Keratinocyte (primary cell): Measurements from ENCODE around the gene HNRNPA1. TPM values are rescaled to one million over a fixed set of nuclear protein-coding genes. Genes with fewer than 3 reads are reported as not detected.
A peak's percentile ranks its signal among the peaks of the same experiment; 100 is the strongest.
"Not testable (repeated sequence)": the region's sequence is repeated elsewhere in the genome, so short reads cannot be mapped to it uniquely, and the experiment has no call there.

ENCODE experiments used
- DNase-seq: peaks from one replicate; pipeline ENCODE4 v3.0.0-alpha.2; 2011; ENCODE audit warnings: low read depth, missing footprints, low spot score
- FAIRE-seq: peaks from 2 replicates; lab custom pipeline; 2011; peaks lifted over from hg19 to GRCh38; lab: Jason Lieb, UNC
- H2AFZ ChIP-seq: 2 replicates; pipeline ENCODE4 v1.6.0; 2012; ENCODE audit warnings: low read length, control low read depth, inconsistent platforms; ENCODE audit not compliant: control insufficient read depth
- H3K27ac ChIP-seq: 2 replicates; pipeline ENCODE4 v1.5.1; 2011; ENCODE audit warnings: low read length; ENCODE audit not compliant: control insufficient read depth, insufficient read depth
- H3K27me3 ChIP-seq: 3 replicates; pipeline ENCODE4 v1.6.0; 2011; ENCODE audit warnings: low read length; ENCODE audit not compliant: control insufficient read depth, insufficient read depth; ENCODE audit errors: extremely low read depth
- H3K36me3 ChIP-seq, 2 experiments: 2 replicates in 1 of 2; 3 replicates in 1 of 2; pipeline ENCODE4 v1.5.1; 2011; ENCODE audit warnings: low read length in 2 of 2, mild to moderate bottlenecking in 1 of 2; ENCODE audit not compliant: control insufficient read depth in 2 of 2, insufficient read depth in 2 of 2; ENCODE audit errors: extremely low read depth in 1 of 2
- H3K4me1 ChIP-seq: 3 replicates; pipeline ENCODE4 v1.5.1; 2011; ENCODE audit warnings: low read length; ENCODE audit not compliant: control insufficient read depth, insufficient read depth; ENCODE audit errors: extremely low read depth
- H3K4me2 ChIP-seq: 3 replicates; pipeline ENCODE4 v1.6.0; 2011; ENCODE audit warnings: low read depth, low read length; ENCODE audit not compliant: control insufficient read depth, insufficient read depth; ENCODE audit errors: extremely low read depth
- H3K4me3 ChIP-seq, 3 experiments: fragments of 200-600 bp in 1 of 3; sonication (generic) in 1 of 3; 2 replicates in 2 of 3; 3 replicates in 1 of 3; pipeline ENCODE4 v1.5.1; 2011 to 2016; ENCODE audit warnings: low read length in 3 of 3, mild to moderate bottlenecking in 3 of 3, control low read depth in 2 of 3, inconsistent platforms in 1 of 3, low read depth in 1 of 3, mixed read lengths in 1 of 3, mixed run types in 1 of 3, moderate library complexity in 1 of 3; ENCODE audit not compliant: control insufficient read depth in 2 of 3, insufficient read depth in 2 of 3; ENCODE audit errors: extremely low read depth in 1 of 3
- H3K79me2 ChIP-seq: 2 replicates; pipeline ENCODE4 v1.6.0; 2012; ENCODE audit warnings: low read length; ENCODE audit not compliant: control insufficient read depth, insufficient read depth
- H3K9ac ChIP-seq: 3 replicates; pipeline ENCODE4 v1.6.0; 2011; ENCODE audit warnings: low read length; ENCODE audit not compliant: control insufficient read depth, insufficient read depth; ENCODE audit errors: extremely low read depth
- H3K9me1 ChIP-seq: 3 replicates; pipeline ENCODE4 v1.6.0; 2011; ENCODE audit warnings: low read length; ENCODE audit not compliant: control insufficient read depth, insufficient read depth; ENCODE audit errors: extremely low read depth
- H3K9me3 ChIP-seq: 2 replicates; pipeline ENCODE4 v1.5.1; 2012; ENCODE audit warnings: low read depth, low read length; ENCODE audit not compliant: control insufficient read depth
- H4K20me1 ChIP-seq: 3 replicates; pipeline ENCODE4 v1.6.0; 2011; ENCODE audit warnings: low read length; ENCODE audit not compliant: control insufficient read depth, insufficient read depth; ENCODE audit errors: extremely low read depth
- EZH2 ChIP-seq: IDR thresholded peaks from one replicate; pipeline ENCODE4 v1.6.1; 2012; ENCODE audit warnings: inconsistent platforms, mild to moderate bottlenecking, low read length, moderate library complexity
- dilution Hi-C: fragments of 300-500 bp; cut with MboI; formaldehyde crosslinking; loops from one replicate; pipeline ENCODE4 v1.7.0; 2020; ENCODE audit warnings: low sequenced_read_pairs; ENCODE audit not compliant: extremely low pct_ligation_motif_present
- polyA plus RNA-seq, 5 experiments: library from polyadenylated mRNA; depleted of rRNA in 3 of 5; stranded (reverse) in 3 of 5; stranded (forward) in 1 of 5; unstranded in 1 of 5; fragments of >200 nt; gene quantifications; 1 replicate in 1 of 5; 2 replicates in 3 of 5; 3 replicates in 1 of 5; pipeline versions ENCODE4 v1.2.1 to v1.2.3, GENCODE V29; 2011 to 2012; ENCODE audit warnings: missing spikeins in 2 of 5, low read depth in 1 of 5, low replicate concordance in 1 of 5
- TF ChIP-seq, protein P1 (sequence below), 3 experiments: IDR thresholded peaks in 1 of 3; conservative IDR thresholded peaks in 1 of 3; optimal IDR thresholded peaks in 1 of 3; 2 replicates in 2 of 3; 3 replicates in 1 of 3; pipeline versions ENCODE3 to v1.5.1; 2011; ENCODE audit warnings: low read length in 3 of 3, mild to moderate bottlenecking in 3 of 3, moderate library complexity in 2 of 3, control low read depth in 1 of 3, inconsistent platforms in 1 of 3; ENCODE audit not compliant: insufficient read depth in 2 of 3; ENCODE audit errors: extremely low read depth in 1 of 3

The HNRNPA1 gene
- polyA plus RNA-seq, 1 donor (not counting 4 experiments of a cell fraction or from before 2014, with no cell fraction given), result 583 TPM

DNA sequence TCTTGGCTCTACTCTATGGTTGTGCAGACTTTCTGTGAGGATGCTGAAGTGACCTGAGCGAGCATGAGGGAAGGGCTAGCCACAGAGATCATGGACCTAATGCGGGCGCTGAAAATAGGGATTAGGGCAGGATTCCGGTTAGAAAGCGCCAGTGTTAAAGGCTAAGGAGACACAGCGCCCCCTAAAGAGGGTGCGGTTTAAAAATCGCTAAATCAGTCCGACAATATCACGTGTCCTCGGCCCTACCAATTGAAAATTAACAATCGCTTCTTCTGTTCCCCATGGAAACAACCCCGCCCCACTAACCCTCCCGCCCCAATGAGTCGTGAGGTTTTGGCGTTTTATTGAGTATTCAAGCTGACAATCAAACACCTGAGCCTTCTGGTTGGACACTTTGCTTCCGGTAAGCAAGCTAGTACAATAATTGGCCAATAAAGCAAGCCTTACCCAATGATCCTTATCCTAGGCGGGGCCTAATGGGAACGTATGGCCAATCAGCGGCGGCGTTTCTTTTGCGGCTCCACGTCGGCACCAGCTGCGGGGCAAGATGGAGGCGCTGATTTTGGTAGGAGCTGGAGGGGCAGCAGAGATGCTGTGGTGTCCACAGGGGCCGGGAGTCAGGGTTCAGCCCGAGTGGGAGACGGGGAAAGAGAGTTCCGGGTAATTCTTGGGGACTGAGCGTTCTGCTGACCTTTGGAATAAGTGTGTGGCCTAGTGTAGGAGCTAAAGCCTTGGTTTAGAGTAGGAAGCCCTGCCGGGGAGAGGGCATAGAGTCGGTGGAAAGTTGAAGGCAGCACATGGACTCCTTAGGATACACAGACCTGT, 44.3 kb downstream of the HNRNPA1 start, which contains the start of gene COPZ1:
Gene COPZ1, plus strand, starts transcription at position 515 of the 825 bp plus-strand sequence. Its CDS starts 33 bp downstream, at position 548.
- no peaks in the 10 kb centered on the region for H3K9me3 ChIP-seq
- no peaks in the 10 kb centered on the region for H3K27me3 ChIP-seq
- H3K27ac ChIP-seq, result peak within 1 kb of the TSS; percentile 98
- no peak for TF ChIP-seq EZH2
- TF ChIP-seq, protein P1, sequence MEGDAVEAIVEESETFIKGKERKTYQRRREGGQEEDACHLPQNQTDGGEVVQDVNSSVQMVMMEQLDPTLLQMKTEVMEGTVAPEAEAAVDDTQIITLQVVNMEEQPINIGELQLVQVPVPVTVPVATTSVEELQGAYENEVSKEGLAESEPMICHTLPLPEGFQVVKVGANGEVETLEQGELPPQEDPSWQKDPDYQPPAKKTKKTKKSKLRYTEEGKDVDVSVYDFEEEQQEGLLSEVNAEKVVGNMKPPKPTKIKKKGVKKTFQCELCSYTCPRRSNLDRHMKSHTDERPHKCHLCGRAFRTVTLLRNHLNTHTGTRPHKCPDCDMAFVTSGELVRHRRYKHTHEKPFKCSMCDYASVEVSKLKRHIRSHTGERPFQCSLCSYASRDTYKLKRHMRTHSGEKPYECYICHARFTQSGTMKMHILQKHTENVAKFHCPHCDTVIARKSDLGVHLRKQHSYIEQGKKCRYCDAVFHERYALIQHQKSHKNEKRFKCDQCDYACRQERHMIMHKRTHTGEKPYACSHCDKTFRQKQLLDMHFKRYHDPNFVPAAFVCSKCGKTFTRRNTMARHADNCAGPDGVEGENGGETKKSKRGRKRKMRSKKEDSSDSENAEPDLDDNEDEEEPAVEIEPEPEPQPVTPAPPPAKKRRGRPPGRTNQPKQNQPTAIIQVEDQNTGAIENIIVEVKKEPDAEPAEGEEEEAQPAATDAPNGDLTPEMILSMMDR (optimal IDR thresholded peaks at IDR 0.05 in 1 of 3, IDR thresholded peaks at IDR 0.05 in 1 of 3, conservative IDR thresholded peaks at IDR 0.05 in 1 of 3; ENCODE audit: extremely low read depth in 1 of 3, insufficient read depth in 2 of 3, low read length in 3 of 3), result peak; percentile 77 to 83 (median 81)
- dilution Hi-C loops, result no loop called here
- no peaks in the 10 kb centered on the region for H3K9me1 ChIP-seq
- peaks cover 23% of the 10 kb centered on the region for H3K79me2 ChIP-seq
- H3K9ac ChIP-seq, result peak within 1 kb of the TSS; percentile 99
- H3K36me3 ChIP-seq, result peaks cover 3 to 4% of the 10 kb centered on the region in 2 experiments
- H3K4me3 ChIP-seq, result peak within 1 kb of the TSS; percentile 78 to 99 (median 91)
- H2AFZ ChIP-seq, result peak within 1 kb of the TSS; percentile 86
- peak within 1 kb of the TSS; percentile 94 for H3K4me2 ChIP-seq
- H3K4me1 ChIP-seq, result peaks cover 5% of the 10 kb centered on the region
- FAIRE-seq (peak; percentile 81), DNase-seq (peak; percentile 99)
- no peaks in the 10 kb centered on the region for H4K20me1 ChIP-seq

DNA sequence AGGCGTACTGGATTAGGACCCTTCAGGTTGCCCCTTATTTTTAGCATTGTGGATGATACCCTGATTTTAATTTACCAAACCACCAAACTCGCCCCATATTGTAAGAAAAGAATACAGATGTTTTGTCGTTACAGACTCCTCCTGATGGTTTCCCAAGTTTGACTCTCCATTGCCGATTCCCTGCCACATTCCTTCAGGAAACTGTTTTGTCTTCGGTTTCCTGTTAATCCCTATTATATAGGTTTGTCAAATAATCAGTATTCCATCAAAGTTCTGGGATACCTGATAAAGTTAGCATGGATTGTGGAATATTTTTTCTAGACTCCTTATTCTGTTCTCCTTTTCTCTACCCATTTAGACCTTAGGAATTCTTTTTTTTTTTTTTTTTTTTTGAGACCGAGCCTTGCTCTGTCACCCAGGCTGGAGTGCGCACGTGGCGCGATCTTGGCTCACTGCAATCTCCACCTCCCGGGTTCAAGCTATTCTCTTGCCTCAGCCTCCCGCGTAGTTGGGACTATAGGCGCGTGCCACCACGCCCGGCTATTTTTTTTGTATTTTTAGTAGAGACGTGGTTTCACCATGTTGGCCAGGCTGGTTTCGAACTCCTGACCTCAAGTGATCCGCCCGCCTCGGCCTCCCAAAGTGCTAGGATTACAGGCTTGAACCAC, 45.0 kb downstream of the HNRNPA1 start:
- peak overlapping the region; percentile 99 for H3K9ac ChIP-seq
- H3K36me3 ChIP-seq, H3K27me3 ChIP-seq, H3K9me3 ChIP-seq, H4K20me1 ChIP-seq, FAIRE-seq, H3K9me1 ChIP-seq, dilution Hi-C loops, DNase-seq: not testable (repeated sequence)
- peaks cover 29% of the 10 kb centered on the region for H3K79me2 ChIP-seq
- peak overlapping the region; percentile 98 for H3K27ac ChIP-seq
- H3K4me2 ChIP-seq, result peak overlapping the region; percentile 94
- H3K4me3 ChIP-seq, result peak overlapping the region; percentile 78 to 99 (median 91)
- peaks cover 12% of the 10 kb centered on the region for H3K4me1 ChIP-seq
- H2AFZ ChIP-seq, result peak overlapping the region; percentile 86
